Brain pericyte (primary cell): ENCODE measurements around the gene AMIGO1.

ENCODE experiments used
- DNase-seq: peaks from one replicate; pipeline ENCODE4 v3.0.0-alpha.2; 2012; ENCODE audit warnings: low read depth, low spot score

The AMIGO1 gene, protein sequence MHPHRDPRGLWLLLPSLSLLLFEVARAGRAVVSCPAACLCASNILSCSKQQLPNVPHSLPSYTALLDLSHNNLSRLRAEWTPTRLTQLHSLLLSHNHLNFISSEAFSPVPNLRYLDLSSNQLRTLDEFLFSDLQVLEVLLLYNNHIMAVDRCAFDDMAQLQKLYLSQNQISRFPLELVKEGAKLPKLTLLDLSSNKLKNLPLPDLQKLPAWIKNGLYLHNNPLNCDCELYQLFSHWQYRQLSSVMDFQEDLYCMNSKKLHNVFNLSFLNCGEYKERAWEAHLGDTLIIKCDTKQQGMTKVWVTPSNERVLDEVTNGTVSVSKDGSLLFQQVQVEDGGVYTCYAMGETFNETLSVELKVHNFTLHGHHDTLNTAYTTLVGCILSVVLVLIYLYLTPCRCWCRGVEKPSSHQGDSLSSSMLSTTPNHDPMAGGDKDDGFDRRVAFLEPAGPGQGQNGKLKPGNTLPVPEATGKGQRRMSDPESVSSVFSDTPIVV

DNA sequence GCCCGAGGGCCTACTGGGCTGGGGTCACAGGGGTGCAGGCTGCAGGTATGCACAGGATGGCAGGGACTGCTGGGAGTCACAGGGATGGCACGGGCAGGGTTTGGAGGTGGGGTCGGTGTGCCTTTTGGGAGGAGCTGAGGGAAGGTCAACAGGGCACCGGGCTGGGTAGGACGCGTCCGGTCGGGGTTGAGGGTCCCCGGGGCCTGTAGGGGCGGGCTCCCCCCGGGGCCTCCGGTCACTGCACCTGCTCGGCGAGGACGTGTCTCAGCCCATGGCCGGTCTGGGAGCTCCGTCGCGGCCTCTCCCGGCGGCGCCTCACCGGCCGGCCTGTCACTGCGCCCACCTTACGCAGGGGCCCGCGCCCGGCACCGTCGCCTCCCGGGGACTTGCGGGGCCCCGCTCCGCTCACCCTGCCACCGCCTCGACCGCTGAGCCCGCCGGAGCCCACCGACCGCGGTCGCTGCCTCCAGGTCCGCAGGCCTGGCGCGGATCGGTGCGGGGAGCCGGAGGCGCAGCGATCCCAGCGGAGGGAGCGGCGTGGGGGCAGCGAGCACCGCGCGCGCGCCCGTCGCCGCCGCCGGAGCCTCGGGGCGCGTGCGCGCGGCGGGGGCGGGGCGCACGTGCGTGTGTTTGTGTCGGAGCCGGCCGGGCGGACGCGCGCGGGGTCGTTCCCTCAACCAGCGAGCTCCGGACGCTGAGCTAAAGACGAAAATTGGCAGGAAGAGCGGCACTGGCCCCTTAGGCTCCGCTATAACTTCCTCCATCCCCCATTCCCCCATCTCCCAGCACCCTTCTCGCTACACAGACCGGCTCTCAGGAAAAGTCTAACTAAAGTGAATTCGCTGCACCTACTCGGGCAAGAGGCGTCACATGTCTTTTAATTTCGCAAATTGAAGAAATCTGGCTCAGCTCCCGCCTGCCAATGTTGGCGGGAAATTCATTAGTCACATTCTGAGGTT, at the start of gene AMIGO1:
TSS of gene AMIGO1 (minus strand) at position 552 of the 959 bp plus-strand sequence. CDS start 815 bp downstream, outside the sequence.
- no peak for DNase-seq

DNA sequence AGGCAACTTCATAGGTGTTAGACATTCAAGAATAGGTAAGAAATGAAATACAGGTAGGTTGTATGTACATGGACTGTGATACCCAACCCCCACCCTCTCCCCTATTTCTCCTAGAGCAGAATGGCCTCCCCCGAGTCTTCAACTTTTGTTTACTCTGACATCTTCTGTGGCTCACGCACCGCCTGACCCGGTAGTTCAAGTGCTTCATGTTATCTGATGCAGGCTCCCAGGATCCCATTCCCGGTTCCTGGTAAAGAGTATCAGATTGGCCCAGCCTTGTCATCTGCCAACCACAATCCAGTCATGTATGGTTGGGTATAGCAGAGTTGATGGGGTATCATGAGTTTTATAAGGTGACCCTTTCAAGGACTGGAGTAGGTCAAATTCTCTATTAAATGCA, 48.0 kb upstream of the AMIGO1 start:
- no peak for DNase-seq

DNA sequence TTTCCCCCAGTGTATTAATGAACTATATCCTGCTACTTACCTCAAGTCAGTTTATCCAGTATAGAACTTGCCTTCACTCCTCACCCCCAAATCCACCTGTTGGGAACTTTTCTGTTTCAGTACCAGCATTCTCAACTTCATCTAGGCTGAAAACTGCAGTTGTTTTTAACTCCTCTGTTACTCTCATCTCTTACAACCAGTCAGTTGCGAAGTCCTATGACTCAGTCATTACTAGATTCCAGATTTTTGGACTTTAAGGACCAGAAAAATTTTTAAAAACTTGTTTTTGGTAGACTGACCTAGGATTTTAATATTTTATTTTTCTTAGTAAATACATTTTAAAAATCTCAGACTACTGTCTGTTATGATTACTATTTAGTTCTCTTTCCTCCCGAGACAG, 47.0 kb upstream of the AMIGO1 start:
- DNase-seq: no peak

DNA sequence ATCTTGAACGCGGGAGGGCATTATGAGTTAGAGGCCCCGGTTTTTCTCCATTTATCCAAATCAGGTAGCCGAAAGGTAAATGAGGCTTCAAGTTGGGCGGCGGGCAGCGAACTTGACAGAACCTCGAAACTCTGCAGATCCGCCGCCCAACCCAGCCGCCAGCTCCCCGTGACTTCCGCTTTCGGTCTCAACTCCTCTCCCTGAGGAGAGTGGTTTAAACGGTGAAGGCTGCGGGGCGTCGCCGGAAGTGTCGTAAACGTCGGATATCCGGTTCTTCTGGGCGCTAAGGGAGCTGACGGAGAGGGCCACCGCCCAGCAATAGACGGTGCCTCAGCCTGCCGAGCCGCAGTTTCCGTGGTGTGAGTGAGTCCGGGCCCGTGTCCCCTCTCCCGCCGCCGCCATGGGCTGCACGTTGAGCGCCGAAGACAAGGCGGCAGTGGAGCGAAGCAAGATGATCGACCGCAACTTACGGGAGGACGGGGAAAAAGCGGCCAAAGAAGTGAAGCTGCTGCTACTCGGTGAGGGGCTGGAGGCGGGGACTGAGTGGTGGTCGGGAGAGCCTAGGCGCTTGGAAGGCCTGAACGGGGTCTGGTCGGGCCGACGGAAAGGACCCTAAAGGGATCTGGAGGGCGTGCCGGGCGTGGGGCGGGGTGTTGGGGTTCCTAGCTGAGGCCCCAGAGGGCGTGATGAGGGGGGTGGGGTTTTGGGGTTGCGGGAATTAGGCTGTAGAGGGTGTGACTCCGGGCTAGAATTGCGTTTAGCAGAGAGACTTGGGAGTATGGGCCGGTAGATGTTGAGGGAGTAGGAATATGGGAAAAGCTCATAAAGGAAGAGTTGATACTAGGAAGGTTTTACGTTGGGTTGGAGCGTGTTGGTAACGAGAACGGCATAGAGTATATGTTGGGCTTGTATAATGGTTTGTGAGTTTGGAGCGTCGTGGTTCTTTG, 39.1 kb upstream of the AMIGO1 start, which contains the start of gene GNAI3:
TSS of gene GNAI3 (plus strand) at position 295 of the 947 bp plus-strand sequence. CDS start at position 401, 106 bp downstream.
- peak; percentile 83 for DNase-seq

DNA sequence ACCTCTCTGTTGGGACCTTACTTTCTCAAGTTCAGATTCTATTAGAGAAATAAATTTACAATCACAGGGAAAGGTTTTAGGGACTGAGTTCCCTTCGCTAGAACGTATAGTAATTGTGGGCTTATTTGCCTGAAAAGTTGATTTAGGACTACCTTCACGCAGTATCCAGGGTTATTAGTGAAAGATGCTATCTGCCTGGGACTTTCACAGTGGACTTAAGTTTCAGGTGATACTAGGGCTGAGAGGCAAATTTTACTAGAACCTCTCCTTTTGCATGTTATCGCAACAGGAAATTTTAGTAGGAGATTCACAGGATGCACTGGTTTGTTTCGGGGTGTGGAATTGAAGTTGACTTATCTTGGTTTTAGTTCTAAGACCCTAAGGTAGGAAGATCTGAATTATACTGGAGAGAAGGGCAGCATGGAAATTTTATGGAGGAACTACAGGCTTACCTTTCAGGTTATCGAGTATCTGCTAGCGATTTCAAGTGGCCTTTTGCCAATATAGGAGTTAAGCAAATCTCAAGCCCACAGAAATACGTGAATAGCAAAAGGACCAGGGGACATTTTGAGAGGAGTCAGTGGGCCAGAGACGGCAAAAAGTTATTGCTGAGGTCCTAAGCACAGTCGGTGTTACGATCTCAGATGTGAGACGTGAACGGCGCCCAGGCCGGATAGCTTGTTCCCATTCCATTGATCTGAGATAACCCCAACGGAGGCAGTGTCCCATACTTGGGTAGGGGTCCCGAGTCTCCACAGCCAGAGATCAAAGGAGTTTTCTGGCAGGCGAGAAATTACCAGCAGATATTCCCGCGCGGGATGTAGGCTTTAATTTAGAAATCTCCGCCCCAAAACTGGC, 38.2 kb upstream of the AMIGO1 start:
- DNase-seq: no peak

DNA sequence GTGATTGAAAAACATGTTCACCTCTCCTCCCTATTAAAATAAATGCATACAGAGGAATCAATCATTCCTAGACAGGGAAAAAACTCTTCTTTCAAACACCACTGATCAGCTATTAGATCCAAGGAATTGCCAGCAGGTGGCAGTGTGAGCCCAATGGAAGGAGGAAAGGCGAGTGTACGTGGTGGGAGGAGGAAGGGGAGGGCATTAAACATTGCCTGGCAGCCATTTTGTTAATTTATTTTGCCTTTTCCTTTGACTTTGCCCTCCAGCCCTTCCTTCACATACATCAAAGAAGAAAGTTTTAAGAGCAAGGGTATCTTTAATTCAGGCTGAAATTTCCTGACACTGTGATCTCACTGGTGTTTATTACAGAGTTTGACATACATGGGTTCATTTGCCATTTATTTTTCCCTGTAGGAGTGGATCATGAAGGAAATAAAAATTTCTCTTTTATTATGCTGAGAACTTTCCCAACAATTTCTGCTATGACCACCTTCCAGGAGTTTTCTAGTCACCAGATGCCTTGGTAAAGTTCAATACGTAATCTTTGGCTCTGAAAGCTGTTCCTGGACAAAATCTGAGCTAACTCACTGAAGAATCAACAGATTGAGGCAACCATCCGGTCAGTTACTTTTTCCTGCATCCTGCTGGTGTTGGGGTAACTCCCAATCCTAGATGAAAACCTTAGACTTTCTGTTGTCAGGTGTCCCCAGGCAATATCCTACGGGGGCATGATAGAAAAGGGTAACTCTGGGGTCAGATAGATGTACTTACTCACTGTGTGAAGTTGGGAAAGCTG, 37.0 kb upstream of the AMIGO1 start:
- DNase-seq: peak; percentile 38

DNA sequence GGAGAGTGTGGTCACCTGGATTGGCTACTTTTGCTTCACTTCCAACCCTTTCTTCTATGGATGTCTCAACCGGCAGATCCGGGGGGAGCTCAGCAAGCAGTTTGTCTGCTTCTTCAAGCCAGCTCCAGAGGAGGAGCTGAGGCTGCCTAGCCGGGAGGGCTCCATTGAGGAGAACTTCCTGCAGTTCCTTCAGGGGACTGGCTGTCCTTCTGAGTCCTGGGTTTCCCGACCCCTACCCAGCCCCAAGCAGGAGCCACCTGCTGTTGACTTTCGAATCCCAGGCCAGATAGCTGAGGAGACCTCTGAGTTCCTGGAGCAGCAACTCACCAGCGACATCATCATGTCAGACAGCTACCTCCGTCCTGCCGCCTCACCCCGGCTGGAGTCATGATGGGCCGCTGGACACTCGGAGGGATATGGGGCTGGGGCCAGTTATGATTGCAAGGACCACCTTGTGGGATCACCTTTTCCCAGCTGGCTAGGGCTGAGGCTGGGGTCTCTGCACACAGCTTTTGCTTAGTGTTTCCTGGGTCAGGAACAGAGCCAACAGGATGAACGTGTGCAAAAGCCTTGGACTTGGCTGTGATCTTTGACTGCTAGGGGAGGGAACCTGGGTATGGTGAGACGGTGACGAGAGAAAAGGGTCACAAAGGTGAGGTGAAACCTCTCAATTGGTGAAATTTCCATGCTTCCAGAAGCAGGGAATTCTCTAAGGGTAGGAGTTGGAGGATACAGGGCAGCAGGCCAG, 34.6 kb upstream of the AMIGO1 start:
- DNase-seq: no peak

DNA sequence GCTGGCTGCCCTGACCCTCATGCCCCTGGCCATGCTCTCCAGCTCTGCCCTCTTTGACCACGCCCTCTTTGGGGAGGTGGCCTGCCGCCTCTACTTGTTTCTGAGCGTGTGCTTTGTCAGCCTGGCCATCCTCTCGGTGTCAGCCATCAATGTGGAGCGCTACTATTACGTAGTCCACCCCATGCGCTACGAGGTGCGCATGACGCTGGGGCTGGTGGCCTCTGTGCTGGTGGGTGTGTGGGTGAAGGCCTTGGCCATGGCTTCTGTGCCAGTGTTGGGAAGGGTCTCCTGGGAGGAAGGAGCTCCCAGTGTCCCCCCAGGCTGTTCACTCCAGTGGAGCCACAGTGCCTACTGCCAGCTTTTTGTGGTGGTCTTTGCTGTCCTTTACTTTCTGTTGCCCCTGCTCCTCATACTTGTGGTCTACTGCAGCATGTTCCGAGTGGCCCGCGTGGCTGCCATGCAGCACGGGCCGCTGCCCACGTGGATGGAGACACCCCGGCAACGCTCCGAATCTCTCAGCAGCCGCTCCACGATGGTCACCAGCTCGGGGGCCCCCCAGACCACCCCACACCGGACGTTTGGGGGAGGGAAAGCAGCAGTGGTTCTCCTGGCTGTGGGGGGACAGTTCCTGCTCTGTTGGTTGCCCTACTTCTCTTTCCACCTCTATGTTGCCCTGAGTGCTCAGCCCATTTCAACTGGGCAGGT, 33.9 kb upstream of the AMIGO1 start:
- DNase-seq: no peak

DNA sequence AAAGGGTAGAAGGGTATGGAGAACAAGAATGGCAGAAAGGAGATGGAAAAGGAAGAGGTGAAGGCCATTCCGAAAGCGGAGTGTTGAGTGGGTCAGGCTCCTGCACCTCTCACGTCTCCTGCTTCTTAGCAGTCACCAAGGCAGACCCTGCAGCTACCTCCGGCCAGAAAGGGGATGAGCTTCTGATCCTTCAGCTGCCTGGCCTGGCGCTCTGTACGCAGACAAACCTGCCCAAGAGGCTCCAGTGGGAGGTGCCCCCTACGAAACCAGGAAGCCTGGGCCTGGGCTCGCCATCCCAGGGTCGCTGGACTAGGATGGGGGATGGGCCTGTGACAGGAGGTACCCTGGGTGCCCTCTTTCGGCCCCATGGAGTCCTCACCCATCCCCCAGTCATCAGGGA, 33.1 kb upstream of the AMIGO1 start:
- no peak for DNase-seq

DNA sequence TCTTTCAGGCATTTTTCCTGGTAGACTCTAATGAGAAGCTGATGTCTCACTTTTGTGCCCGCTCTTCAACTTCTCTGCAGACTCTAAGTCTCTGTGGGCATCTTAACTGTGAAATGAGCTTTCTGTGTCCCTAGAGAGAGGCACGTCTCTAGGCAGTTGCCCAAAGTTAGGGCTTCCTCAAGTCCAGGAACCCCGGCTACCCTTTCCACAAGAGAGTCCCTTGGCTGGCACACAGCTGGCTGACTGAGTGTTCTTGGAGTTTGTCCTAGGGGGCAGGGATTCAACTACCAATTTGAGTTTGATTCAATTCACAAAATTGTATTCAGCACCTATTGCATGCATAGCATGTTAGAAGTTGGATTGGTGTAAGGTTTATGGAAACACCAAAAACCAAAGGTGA, 31.6 kb upstream of the AMIGO1 start:
- no peak for DNase-seq

DNA sequence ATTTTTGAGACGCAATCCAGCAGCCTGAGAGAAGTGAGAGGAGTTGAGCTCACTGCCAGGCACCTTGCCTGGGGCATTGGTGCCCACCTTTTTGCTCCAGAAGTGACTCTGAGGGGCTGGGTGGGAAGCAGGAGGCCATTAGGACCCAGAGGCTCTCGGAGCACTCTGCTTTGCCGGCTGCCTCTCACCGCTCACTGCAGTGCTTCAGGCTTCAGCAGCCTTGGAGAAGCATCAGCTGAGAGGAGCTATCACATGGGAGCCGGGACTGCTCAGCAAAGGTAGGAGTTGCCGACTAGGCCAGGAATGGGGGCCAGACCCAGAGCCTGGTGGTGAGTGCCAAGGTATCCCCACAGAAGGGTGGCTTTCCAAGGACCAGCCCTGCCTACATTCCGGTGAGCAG, 30.1 kb upstream of the AMIGO1 start, which contains the start of gene GPR61:
TSS of gene GPR61 (plus strand) at position 197 of the 400 bp plus-strand sequence. CDS start 3,151 bp downstream, outside the sequence.
- DNase-seq: no peak

DNA sequence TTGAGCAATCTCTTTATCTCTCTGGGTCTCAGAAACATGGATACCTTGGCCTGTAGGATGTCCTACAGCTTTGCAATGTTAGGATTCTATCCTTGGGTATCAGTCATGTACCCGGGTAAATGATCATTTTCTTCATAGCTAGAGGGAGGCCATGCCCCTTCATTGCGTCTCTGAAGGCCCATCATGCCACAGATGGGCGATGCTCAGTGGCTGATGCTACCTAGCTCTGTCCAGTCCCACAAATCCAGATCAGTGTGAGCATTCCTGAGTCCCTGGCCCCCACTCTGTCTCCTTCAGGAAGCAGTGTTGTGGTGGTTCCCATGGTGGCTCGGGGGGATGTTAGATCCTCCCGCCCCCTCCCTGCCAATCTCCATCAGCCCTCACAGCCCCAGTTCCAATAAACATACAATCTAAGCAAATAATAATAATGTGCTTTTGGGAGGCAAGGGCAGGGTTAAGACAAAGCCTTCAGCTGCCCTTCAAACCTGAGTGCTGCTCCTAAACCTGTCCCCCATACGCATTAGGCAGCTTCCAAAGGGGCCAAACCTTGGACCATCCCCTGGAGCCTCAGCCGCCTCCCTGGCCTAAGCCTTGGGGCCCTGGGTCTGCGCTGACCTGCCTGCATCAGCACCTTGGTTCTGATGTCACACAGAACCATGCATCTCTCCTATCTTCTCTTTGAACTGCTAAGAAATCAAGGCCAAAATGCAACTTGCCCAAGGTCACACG, 29.5 kb upstream of the AMIGO1 start:
- no peak for DNase-seq

DNA sequence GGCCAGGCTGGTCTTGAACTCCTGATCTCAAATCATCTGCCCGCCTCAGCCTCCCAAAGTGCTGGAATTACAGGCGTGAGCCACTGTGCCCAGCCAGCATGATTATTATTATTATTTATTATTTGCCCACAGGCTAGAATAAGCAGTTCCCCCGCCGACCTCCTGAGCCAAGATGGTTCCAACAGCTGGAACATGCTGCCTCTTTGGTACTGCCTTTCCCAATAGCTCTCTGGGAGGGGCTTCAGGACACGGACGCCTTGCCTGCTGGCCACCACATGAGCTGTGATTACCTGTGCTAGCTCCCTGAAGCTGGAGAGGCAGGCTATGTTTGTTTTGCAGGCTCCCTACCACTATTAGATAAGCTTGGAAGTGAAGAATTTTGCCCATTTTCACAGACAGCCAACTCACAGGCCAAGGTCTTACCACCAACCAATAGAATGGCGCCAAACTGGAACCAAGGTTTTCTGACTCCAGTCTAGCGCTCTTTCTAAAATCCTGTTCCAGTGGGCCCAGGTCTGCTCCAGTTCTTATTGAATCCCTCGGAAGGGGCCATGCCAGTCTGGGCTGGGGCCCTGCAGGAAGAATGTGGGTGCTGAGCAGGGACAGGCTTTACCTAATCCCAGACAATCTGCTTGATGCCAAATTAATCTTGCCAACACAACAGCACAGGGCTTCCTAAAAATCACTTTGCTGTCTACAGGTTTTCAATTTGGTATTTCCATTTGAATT, 28.1 kb upstream of the AMIGO1 start:
- no peak for DNase-seq

DNA sequence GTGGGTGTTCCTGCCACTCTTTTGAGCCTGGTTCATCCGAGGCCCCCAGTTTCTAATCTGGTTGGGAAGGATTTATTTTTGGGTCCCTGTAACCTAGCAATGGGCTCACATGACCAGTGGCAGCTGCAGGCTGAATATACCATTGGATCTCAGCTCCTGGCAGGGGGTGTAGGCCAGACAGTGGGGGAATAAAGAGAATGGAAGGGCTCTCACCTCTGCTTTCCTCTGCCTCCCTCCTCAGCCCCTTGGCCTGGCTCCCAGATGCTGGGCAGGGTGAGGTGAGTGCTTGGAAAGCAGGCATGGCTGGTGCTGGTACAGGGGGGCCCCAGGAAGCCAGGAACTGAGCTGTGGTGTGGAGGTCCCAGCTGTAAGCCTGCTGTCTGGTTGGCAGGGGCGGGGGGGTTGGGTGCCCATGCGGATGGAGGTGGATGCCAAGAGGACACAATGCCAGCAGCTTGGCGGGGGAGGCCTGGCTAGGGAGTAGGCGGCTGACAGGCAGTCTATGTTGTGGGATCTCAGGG, 26.5 kb upstream of the AMIGO1 start:
- DNase-seq: no peak

DNA sequence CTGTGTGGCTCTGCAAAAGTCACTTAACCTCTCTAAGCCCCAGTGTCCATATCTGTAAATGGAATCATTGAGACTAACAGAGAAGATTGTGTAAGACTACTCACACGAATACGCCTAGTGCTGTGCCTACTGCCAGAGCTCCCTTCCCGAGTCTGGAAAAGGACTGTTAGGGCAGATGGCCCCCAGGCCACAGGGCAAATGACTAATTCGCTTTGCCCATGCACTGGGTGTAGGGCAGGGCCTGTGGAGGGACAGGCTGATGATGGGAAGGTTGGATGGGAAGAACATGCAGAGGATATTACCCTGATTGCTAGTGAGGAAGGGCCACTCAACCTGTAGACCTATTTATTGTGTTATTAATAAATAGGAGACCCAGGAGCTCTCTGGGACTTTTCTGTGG, 26.0 kb upstream of the AMIGO1 start:
- no peak for DNase-seq

DNA sequence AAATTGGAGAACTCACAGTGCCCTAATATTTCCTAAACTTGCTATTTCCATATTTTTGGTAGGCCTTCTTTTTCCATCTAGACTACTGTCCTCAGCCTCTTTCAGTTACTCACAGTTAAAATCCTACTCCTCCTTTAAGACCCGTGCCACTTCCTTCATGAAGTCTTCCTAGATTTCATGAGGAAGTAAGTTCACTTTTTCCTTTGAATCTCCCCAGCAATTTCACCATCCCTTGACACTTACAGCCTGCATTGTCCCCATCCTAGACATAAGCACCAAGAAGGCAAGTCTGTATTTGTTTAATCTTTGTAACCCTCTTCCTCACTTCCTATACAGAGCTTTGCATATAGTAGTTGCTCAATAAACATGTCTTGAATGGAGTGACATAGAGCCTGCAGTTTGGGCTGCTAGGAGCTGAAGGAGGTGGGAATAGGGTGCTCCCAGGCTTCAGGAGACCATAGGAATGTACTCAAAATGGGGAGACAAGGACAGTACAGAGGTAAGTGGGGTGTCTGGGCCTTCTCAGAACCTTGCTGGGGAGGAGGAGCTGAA, 24.9 kb upstream of the AMIGO1 start:
- no peak for DNase-seq
